Stimulated activated naive CD8-positive, alpha-beta T cell treated with anti-CD3 and anti-CD28 coated beads, Interleukin-15, Interleukin-2, amounts not matched to agents 100 ng/mL and 50 ng/mL, for 24 hours (primary cell): ENCODE results near the gene MAGEC3.

ENCODE experiments used
- H3K27ac Mint-ChIP-seq: one replicate; pipeline ENCODE4 v1.8.0; 2021; ENCODE audit warnings: mild to moderate bottlenecking, mixed read lengths
- H3K27me3 Mint-ChIP-seq: one replicate; pipeline ENCODE4 v1.8.0; 2021; ENCODE audit warnings: mixed read lengths
- H3K36me3 Mint-ChIP-seq: one replicate; pipeline ENCODE4 v1.8.0; 2021; ENCODE audit warnings: low read depth, mixed read lengths
- H3K4me1 Mint-ChIP-seq: one replicate; pipeline ENCODE4 v1.8.0; 2021; ENCODE audit warnings: low read depth, mixed read lengths
- H3K4me3 Mint-ChIP-seq: one replicate; pipeline ENCODE4 v1.8.0; 2021; ENCODE audit warnings: mild to moderate bottlenecking, mixed read lengths
- H3K9me3 Mint-ChIP-seq: one replicate; pipeline ENCODE4 v1.8.0; 2021; ENCODE audit warnings: mixed read lengths

MAGEC3 gene

DNA sequence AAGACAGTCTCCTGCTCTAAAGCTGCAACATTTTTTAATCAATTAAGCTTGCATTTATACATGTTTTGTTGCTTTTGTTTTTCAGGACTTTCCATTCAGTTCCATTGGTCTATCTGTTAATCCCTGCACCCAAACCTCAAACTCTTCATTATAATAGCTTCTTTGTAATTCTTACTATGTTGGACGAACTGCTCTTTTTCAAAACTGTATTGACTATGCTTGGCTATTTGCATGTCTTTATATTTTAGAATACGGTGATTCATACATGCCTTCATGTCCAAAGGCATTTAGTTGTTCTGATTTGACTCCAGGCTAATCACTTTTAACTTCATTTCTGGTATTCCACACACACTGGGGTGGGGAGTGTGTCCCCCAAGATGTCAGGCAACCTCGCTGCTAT, 79.7 kb downstream of the MAGEC3 start:
- no peak overlapping the region for H3K27ac Mint-ChIP-seq

DNA sequence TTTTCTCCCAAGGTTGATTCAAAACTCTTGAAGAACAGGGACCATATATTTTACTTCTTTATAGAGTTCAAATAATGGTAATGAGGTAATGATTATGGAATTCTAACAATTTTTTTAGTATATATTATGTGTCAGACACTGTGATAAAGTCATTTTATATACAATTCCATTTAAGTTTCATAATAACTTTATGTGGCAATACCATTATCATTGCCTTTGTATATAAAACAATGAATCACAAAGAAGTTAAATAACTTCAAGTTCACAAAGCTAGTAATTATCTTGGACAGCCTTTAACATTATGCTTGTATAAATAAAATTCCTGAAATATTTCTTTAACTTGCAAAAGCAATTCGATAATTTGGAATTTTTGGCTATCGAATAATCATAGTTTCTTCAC, 86.2 kb downstream of the MAGEC3 start:
- no peaks in the 10 kb centered on the region for H3K27me3 Mint-ChIP-seq
- H3K9me3 Mint-ChIP-seq: peaks cover 4% of the 10 kb centered on the region
- H3K36me3 Mint-ChIP-seq: no peaks in the 10 kb centered on the region
- H3K4me1 Mint-ChIP-seq: no peaks in the 10 kb centered on the region
- no peak overlapping the region for H3K27ac Mint-ChIP-seq
- no peak overlapping the region for H3K4me3 Mint-ChIP-seq

More for the DNA sequence above, 79.7 kb downstream of the MAGEC3 start:
- H3K4me1 Mint-ChIP-seq: no peaks in the 10 kb centered on the region
- no peak overlapping the region for H3K4me3 Mint-ChIP-seq
- H3K27me3 Mint-ChIP-seq: no peaks in the 10 kb centered on the region
- no peaks in the 10 kb centered on the region for H3K36me3 Mint-ChIP-seq
- no peaks in the 10 kb centered on the region for H3K9me3 Mint-ChIP-seq

DNA sequence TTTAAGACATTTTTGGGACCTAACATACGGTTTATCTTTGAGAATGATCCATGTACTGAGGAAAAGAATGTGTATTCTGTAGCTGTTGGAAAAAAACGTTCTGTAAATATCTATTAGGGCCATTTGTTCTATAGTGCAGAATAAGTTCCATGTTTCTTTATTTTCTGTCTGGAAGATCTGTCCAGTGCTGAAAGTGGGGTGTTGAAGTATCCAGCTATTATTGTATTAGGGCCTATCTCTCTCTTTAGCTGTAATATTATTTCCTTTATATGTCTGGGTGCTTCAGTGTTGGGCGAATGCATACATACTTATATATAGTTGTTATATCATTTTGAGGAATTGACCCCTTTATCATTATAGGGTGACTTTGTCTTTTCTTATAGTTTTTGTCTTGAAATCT, 90.3 kb downstream of the MAGEC3 start:
- Mint-ChIP-seq H3K27me3 (no peaks in the 10 kb centered on the region), H3K9me3 (peaks cover 6% of the 10 kb centered on the region), H3K27ac (no peak overlapping the region), H3K4me3 (no peak overlapping the region), H3K36me3 (no peaks in the 10 kb centered on the region), H3K4me1 (no peaks in the 10 kb centered on the region)

DNA sequence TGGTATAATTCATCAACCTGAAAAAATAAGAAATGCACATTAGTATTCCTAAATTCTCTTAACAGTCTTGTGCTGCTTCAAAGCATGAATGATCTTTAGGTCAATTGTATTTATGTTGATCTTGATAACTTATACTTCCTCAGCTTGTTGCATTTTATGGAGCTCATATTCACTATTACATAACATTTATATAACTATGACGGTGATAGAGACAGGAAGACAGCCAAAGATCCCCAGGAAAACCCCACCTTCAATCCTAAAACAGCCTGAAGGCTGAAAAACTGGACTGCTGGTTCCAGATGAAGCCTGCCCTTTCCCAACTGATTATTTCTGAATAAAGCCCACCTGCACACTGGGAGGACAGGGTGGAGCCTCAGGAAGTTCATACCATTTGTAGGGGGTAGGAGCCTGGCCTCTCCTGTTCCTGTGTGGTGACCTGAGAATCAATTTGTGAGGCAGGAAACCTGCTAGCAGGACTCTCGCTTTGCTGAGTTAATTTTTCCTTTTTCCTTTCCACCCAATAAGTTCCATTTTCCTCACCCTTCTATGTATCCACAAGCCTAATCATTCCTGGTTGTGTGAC, 96.0 kb downstream of the MAGEC3 start:
- Mint-ChIP-seq H3K27ac (no peak overlapping the region), H3K27me3 (no peaks in the 10 kb centered on the region), H3K9me3 (peaks cover 3% of the 10 kb centered on the region), H3K4me3 (no peak overlapping the region), H3K4me1 (no peaks in the 10 kb centered on the region), H3K36me3 (no peaks in the 10 kb centered on the region)

DNA sequence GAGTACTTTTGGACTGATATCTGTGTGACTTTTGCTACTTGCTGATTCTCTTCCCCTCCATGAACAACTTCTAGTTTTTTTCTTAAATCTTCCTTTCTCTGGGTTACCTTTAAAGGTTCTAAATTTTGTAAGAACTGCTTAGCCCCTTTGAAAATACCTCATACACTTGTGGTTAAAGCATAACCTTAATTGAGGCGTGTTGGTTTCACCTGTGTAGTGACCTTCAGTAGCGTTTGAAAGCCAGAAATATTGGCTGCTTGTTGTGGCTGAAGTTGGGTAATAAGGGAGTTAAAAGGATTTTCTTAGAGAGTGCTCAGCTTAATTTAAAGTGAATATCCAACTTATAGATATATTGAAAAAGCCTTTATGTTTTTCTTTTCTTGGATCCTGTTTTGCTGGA, 97.5 kb downstream of the MAGEC3 start:
- Mint-ChIP-seq H3K4me3 (no peak overlapping the region), H3K9me3 (no peaks in the 10 kb centered on the region), H3K4me1 (no peaks in the 10 kb centered on the region), H3K27ac (no peak overlapping the region), H3K36me3 (no peaks in the 10 kb centered on the region), H3K27me3 (no peaks in the 10 kb centered on the region)

DNA sequence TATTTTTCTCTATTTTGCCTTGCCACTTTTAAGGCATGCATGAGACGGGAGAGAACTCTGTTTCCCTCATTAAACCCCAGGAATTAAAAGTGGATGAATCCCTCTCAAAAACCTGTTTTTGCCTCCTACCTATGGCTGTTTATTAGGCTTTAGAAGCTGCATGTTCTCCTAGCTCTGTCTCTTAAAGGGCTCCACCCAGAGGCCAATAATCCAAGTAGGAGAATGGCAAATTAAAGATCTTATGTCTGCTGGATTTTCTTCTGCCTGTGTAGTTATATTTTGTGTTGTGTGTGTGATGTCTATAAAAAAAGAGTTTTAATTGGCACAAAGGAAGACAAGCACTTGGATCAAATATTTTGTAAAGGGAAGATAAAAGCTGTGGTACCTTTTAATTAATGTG, 98.0 kb downstream of the MAGEC3 start:
- Mint-ChIP-seq H3K27ac (no peak overlapping the region), H3K4me3 (no peak overlapping the region), H3K36me3 (no peaks in the 10 kb centered on the region), H3K27me3 (no peaks in the 10 kb centered on the region), H3K9me3 (no peaks in the 10 kb centered on the region), H3K4me1 (no peaks in the 10 kb centered on the region)

DNA sequence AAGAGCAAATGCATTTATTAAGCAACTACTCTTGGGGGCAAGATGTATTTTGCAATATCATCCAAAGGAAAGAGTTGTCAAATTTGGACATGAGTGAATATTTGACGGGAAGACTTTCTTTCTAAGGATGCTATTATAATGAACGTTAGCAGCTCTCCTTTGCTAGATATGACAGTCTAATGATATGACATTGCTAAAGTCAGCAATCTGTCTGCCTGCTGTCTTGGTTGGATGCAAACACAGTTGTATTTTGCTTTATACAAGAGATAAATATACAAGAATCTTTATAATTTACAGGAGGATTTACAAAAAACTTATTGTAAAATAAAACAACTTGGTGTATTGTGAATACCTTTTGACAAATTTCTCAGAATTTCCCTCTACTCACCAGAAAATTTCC, 103.1 kb downstream of the MAGEC3 start:
- H3K4me1 Mint-ChIP-seq: no peaks in the 10 kb centered on the region
- no peaks in the 10 kb centered on the region for H3K9me3 Mint-ChIP-seq
- no peaks in the 10 kb centered on the region for H3K36me3 Mint-ChIP-seq
- H3K4me3 Mint-ChIP-seq: no peak overlapping the region
- no peak overlapping the region for H3K27ac Mint-ChIP-seq
- H3K27me3 Mint-ChIP-seq: no peaks in the 10 kb centered on the region

DNA sequence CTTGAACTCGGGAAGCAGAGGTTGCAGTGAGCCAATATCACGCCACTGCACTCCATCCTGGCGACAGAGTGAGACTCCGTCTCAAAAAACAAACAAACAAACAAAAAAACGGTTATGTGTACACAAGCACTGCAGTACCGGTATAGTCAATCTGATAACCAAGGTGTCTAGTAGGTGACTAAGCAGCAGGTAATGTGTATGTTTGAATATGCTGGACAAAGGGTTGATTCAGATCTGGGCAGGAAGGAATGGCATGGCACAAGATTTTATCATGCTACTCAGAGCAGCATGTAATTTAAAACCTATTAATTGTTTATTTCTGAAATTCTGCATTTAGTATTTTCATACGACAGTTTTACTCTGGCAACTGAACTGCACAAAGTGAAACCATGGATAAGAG, 107.3 kb downstream of the MAGEC3 start:
- no peaks in the 10 kb centered on the region for H3K36me3 Mint-ChIP-seq
- H3K4me1 Mint-ChIP-seq: no peaks in the 10 kb centered on the region
- H3K27ac Mint-ChIP-seq: no peak overlapping the region
- H3K4me3 Mint-ChIP-seq: no peak overlapping the region
- H3K27me3 Mint-ChIP-seq: no peaks in the 10 kb centered on the region
- H3K9me3 Mint-ChIP-seq: no peaks in the 10 kb centered on the region

DNA sequence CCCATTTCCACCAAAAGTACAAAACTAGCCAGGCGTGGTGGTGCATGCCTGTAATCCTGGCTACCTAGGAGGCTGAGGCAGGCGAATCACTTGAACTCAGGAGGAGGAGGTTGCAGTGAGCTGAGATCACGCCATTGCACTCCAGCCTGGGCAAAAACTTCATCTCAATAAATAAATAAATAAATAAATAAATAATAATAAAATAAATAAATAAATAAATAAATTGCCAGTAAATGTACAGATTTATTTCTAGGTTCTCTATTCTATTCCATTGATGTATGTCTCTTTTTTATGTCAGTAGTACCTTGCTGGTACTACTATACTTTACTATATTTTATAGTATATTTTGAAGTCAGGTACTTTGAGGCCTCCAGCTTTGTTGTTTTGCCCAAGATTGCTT, 109.2 kb downstream of the MAGEC3 start:
- H3K36me3 Mint-ChIP-seq: no peaks in the 10 kb centered on the region
- no peaks in the 10 kb centered on the region for H3K4me1 Mint-ChIP-seq
- no peak overlapping the region for H3K4me3 Mint-ChIP-seq
- no peak overlapping the region for H3K27ac Mint-ChIP-seq
- H3K27me3 Mint-ChIP-seq: no peaks in the 10 kb centered on the region
- no peaks in the 10 kb centered on the region for H3K9me3 Mint-ChIP-seq
